B cell (primary cell): ENCODE data around the gene GCC2. TPM values are rescaled to one million over a fixed set of nuclear protein-coding genes. Genes with fewer than 3 reads are reported as not detected.

Source experiments
- ATAC-seq: fragments of 200-7000 bp; cut with Tn5 transposase; one replicate; pipeline ENCODE4 v1.10.0; 2021; ENCODE audit warnings: low read depth, mild to moderate bottlenecking, moderate number of reproducible peaks, moderate library complexity
- CTCF ChIA-PET: fragments of 350-600 bp; sonication (Branson Sonifier 250); formaldehyde crosslinking; loops from one replicate; lab custom pipeline; 2021; ENCODE audit warnings: antibody characterized with exemption, inconsistent platforms; lab: Charles Lee
- POLR2A ChIA-PET: fragments of 350-600 bp; sonication (Branson Sonifier 250); formaldehyde crosslinking; loops from one replicate; lab custom pipeline; 2021; ENCODE audit warnings: antibody characterized with exemption; lab: Charles Lee
- DNase-seq: peaks from one replicate; pipeline ENCODE4 v3.0.0; 2013
- H2AFZ ChIP-seq: 2 replicates; pipeline ENCODE4 v1.6.1; 2012; ENCODE audit warnings: mild to moderate bottlenecking, low read depth, low read length; ENCODE audit not compliant: insufficient read depth, poor library complexity, severe bottlenecking
- H3K27ac ChIP-seq, 2 donors: 1 replicate in 1 of 2; 2 replicates in 1 of 2; pipeline ENCODE4 v1.5.1; 2012 to 2013; ENCODE audit warnings: low read length in 2 of 2, mild to moderate bottlenecking in 2 of 2, moderate library complexity in 1 of 2
- H3K27me3 ChIP-seq, 4 experiments: fragments of 200-600 bp in 1 of 4; sonication (generic) in 1 of 4; replicated peaks in 1 of 4; 1 replicate in 2 of 4; 2 replicates in 2 of 4; pipeline versions ENCODE4 v1.6.1 to v1.7.0; 2013 to 2016; ENCODE audit warnings: low read length in 3 of 4, mild to moderate bottlenecking in 2 of 4, mixed read lengths in 1 of 4, moderate library complexity in 1 of 4; ENCODE audit not compliant: insufficient read depth in 4 of 4, control insufficient read depth in 3 of 4; ENCODE audit errors: control extremely low read depth in 1 of 4
- H3K36me3 ChIP-seq, 2 experiments: replicated peaks in 1 of 2; 1 replicate in 1 of 2; 2 replicates in 1 of 2; pipeline versions ENCODE4 v1.6.1 to v1.7.1; 2013; ENCODE audit warnings: low read length in 1 of 2; ENCODE audit not compliant: insufficient read depth in 2 of 2, control insufficient read depth in 1 of 2; ENCODE audit errors: control extremely low read depth in 1 of 2, extremely low read depth in 1 of 2
- H3K4me1 ChIP-seq, 2 donors: fragments of 200-600 bp in 1 of 2; sonication (generic) in 1 of 2; 1 replicate in 1 of 2; 2 replicates in 1 of 2; pipeline versions ENCODE4 v1.5.1 to v1.6.1; 2013 to 2017; ENCODE audit warnings: low read length in 2 of 2; ENCODE audit not compliant: control insufficient read depth in 2 of 2, insufficient read depth in 2 of 2
- H3K4me2 ChIP-seq: replicated peaks from 2 replicates; pipeline ENCODE3; 2012; ENCODE audit warnings: mild to moderate bottlenecking, low read depth, low read length; ENCODE audit not compliant: poor library complexity, severe bottlenecking
- H3K4me3 ChIP-seq, 5 experiments: fragments of 200-600 bp in 1 of 5; sonication (generic) in 1 of 5; 1 replicate in 3 of 5; 2 replicates in 2 of 5; pipeline versions ENCODE4 v1.5.1 to v1.7.0; 2011 to 2016; ENCODE audit warnings: low read length in 4 of 5, mild to moderate bottlenecking in 4 of 5, low read depth in 2 of 5, control low read depth in 1 of 5, moderate library complexity in 1 of 5; ENCODE audit not compliant: insufficient read depth in 1 of 5; ENCODE audit errors: control extremely low read depth in 1 of 5, extremely low read depth in 1 of 5
- H3K79me2 ChIP-seq: fragments of 200-600 bp; sonication (generic); one replicate; pipeline ENCODE4 v1.6.0; 2016; ENCODE audit warnings: low read length; ENCODE audit not compliant: control insufficient read depth, insufficient read depth
- H3K9ac ChIP-seq: fragments of 200-600 bp; sonication (generic); 2 replicates; pipeline ENCODE4 v1.6.1; 2017; ENCODE audit warnings: mild to moderate bottlenecking, low read length, moderate library complexity
- H3K9me3 ChIP-seq, 3 donors: one replicate each; pipeline versions ENCODE4 v1.6.1 to v1.7.1; 2013; ENCODE audit warnings: low read length in 2 of 3; ENCODE audit not compliant: control insufficient read depth in 2 of 3, insufficient read depth in 1 of 3; ENCODE audit errors: control extremely low read depth in 1 of 3
- H4K20me1 ChIP-seq: 2 replicates; pipeline ENCODE4 v1.6.0; 2012; ENCODE audit warnings: mild to moderate bottlenecking, low read length; ENCODE audit not compliant: insufficient read depth, control insufficient read depth, poor library complexity, severe bottlenecking
- H3K27ac Mint-ChIP-seq: one replicate; pipeline ENCODE4 v1.8.0; 2021; ENCODE audit warnings: mixed read lengths
- H3K27me3 Mint-ChIP-seq: one replicate; pipeline ENCODE4 v1.8.0; 2021; ENCODE audit warnings: mixed read lengths
- H3K4me1 Mint-ChIP-seq: one replicate; pipeline ENCODE4 v1.8.0; 2021; ENCODE audit warnings: mixed read lengths
- H3K4me3 Mint-ChIP-seq: one replicate; pipeline ENCODE4 v1.8.0; 2021; ENCODE audit warnings: mixed read lengths
- H3K9me3 Mint-ChIP-seq: one replicate; pipeline ENCODE4 v1.8.0; 2022; ENCODE audit warnings: mixed read lengths; ENCODE audit not compliant: insufficient read depth
- EZH2 ChIP-seq: IDR thresholded peaks from 2 replicates; pipeline ENCODE4 v1.6.1; 2012; ENCODE audit warnings: borderline replicate concordance, low read depth, mild to moderate bottlenecking, moderate library complexity, low read length; ENCODE audit not compliant: insufficient read depth, poor library complexity, severe bottlenecking
- WGBS: methylation state at CpG from one replicate; pipeline ENCODE4 v1.1.5; 2013; ENCODE audit warnings: missing lambda C conversion rate; ENCODE audit not compliant: insufficient coverage; 5-methylcytosine and 5-hydroxymethylcytosine counted together
- intact Hi-C: fragments of 100-400 bp; cut with micrococcal nuclease; formaldehyde crosslinking; loops from one replicate; pipeline ENCODE4 v1.10.0; 2022
- polyA minus RNA-seq: library from RNA; depleted of rRNA, polyadenylated mRNA; stranded (reverse); fragments of >200 nt; gene quantifications from 2 replicates; pipeline ENCODE4 v1.2.3, GENCODE V29; 2012
- polyA plus RNA-seq: library from polyadenylated mRNA; depleted of rRNA; stranded (reverse); fragments of >200 nt; gene quantifications from 2 replicates; pipeline ENCODE4 v1.2.3, GENCODE V29; 2012
- total RNA-seq, 2 donors: library from RNA; stranded (reverse); fragments of 120-200 nt in 1 of 2; gene quantifications; 1 replicate in 1 of 2; 2 replicates in 1 of 2; pipeline versions ENCODE4 v1.2.3 to v1.2.4, GENCODE V29; 2013 to 2022
- TF ChIP-seq, protein P1 (sequence below): fragments of 200-600 bp; IDR thresholded peaks from one replicate; pipeline ENCODE4 v1.8.0; 2022; ENCODE audit warnings: antibody characterized with exemption, mild to moderate bottlenecking

The GCC2 gene, protein sequence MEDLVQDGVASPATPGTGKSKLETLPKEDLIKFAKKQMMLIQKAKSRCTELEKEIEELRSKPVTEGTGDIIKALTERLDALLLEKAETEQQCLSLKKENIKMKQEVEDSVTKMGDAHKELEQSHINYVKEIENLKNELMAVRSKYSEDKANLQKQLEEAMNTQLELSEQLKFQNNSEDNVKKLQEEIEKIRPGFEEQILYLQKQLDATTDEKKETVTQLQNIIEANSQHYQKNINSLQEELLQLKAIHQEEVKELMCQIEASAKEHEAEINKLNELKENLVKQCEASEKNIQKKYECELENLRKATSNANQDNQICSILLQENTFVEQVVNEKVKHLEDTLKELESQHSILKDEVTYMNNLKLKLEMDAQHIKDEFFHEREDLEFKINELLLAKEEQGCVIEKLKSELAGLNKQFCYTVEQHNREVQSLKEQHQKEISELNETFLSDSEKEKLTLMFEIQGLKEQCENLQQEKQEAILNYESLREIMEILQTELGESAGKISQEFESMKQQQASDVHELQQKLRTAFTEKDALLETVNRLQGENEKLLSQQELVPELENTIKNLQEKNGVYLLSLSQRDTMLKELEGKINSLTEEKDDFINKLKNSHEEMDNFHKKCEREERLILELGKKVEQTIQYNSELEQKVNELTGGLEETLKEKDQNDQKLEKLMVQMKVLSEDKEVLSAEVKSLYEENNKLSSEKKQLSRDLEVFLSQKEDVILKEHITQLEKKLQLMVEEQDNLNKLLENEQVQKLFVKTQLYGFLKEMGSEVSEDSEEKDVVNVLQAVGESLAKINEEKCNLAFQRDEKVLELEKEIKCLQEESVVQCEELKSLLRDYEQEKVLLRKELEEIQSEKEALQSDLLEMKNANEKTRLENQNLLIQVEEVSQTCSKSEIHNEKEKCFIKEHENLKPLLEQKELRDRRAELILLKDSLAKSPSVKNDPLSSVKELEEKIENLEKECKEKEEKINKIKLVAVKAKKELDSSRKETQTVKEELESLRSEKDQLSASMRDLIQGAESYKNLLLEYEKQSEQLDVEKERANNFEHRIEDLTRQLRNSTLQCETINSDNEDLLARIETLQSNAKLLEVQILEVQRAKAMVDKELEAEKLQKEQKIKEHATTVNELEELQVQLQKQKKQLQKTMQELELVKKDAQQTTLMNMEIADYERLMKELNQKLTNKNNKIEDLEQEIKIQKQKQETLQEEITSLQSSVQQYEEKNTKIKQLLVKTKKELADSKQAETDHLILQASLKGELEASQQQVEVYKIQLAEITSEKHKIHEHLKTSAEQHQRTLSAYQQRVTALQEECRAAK (N-terminal part only)
- total RNA-seq (87.9 and 97.3 TPM in 2 replicates), polyA plus RNA-seq (12.3 and 12.5 TPM in 2 replicates), polyA minus RNA-seq (14.7 and 18.5 TPM in 2 replicates)
- total RNA-seq (2013) = 76.3 TPM

DNA sequence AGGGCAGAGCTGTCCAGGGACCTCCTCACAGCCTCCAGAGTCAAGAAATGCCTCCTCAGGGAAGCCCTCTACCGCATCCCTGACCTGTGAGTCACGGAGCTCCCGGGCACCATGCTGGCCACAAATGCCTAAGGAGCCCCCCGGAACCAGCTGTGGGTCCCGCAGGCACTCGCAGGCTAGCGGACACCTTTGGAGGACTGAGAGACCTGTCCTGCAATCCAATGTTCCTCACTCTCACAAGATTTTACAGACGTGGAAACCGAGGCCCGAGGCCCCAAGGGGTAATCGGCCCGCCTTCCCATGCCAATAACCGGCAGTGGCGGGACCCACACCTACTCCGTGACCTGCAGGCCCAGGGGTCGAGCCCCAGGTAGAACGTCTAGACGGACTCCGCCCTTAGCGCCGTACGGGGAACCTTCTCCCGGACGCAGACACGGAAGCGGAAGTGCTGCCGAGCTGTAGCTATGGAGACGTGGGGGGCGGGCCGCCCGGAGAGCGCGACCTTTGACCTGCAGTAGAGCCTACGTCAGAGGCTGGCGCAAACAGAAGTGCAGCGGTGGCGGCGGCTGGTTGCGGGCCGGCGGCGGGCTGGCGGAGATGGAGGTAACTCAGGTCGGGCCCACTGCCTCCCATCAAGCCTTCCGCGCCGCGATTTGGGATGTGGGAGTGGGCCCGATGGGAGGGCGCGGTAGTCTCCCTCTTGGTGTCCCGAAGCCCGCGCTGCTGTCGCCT is at the start of gene GCC2:
GCC2 (plus strand) TSS at position 529 of the 732 bp plus-strand sequence; CDS start at position 598, 69 bp downstream.
- no peaks in the 10 kb centered on the region for H3K9me3 ChIP-seq
- H3K4me1 Mint-ChIP-seq = peaks cover 43% of the 10 kb centered on the region
- H3K4me3 ChIP-seq = peak within 1 kb of the TSS; percentile 87 to 99 (median 95)
- peak within 1 kb of the TSS; percentile 100 for H3K4me3 Mint-ChIP-seq
- H3K27me3 Mint-ChIP-seq = no peaks in the 10 kb centered on the region
- no peaks in the 10 kb centered on the region for H4K20me1 ChIP-seq
- peak within 1 kb of the TSS; percentile 98 for H3K27ac Mint-ChIP-seq
- no peaks in the 10 kb centered on the region for H3K27me3 ChIP-seq
- no peaks in the 10 kb centered on the region for H3K9me3 Mint-ChIP-seq
- no peak for TF ChIP-seq EZH2
- TF ChIP-seq, protein P1, sequence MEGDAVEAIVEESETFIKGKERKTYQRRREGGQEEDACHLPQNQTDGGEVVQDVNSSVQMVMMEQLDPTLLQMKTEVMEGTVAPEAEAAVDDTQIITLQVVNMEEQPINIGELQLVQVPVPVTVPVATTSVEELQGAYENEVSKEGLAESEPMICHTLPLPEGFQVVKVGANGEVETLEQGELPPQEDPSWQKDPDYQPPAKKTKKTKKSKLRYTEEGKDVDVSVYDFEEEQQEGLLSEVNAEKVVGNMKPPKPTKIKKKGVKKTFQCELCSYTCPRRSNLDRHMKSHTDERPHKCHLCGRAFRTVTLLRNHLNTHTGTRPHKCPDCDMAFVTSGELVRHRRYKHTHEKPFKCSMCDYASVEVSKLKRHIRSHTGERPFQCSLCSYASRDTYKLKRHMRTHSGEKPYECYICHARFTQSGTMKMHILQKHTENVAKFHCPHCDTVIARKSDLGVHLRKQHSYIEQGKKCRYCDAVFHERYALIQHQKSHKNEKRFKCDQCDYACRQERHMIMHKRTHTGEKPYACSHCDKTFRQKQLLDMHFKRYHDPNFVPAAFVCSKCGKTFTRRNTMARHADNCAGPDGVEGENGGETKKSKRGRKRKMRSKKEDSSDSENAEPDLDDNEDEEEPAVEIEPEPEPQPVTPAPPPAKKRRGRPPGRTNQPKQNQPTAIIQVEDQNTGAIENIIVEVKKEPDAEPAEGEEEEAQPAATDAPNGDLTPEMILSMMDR = no peak
- H3K9ac ChIP-seq = peak within 1 kb of the TSS; percentile 99
- ATAC-seq = peak; percentile 96
- POLR2A ChIA-PET = interaction anchor here (0.7 to 1.5 kb wide), 3 partner anchors 9 to 85 kb away, joined by 4 to 5 read pairs (median 4); no protein-coding TSS in a partner anchor
- H3K4me2 ChIP-seq = peak within 1 kb of the TSS; percentile 97
- intact Hi-C loops = loop anchor here (1.0 to 2.0 kb wide), 4 partner anchors 85 to 338 kb away; partner anchors contain the start of genes CCDC138, LIMS1 and RANBP2
- CTCF ChIA-PET = interaction anchor here (0.7 to 2.6 kb wide), 3 partner anchors 46 to 187 kb away, joined by 3 to 9 read pairs (median 5); partner anchors contain the start of gene LIMS1
- WGBS = under 1% methylated on average over 55 of the region's 55 CpGs
- DNase-seq = peak; percentile 98
- peaks cover 19 to 20% of the 10 kb centered on the region in 2 donors for H3K4me1 ChIP-seq
- peaks cover 0 to 19% of the 10 kb centered on the region in 2 experiments for H3K36me3 ChIP-seq
- peak within 1 kb of the TSS; percentile 94 for H2AFZ ChIP-seq
- peak within 1 kb of the TSS; percentile 94 to 98 for H3K27ac ChIP-seq
- peaks cover 26% of the 10 kb centered on the region for H3K79me2 ChIP-seq
